NCI-H1417 (cell line): ENCODE data around the gene RCOR1.
"Not testable (repeated sequence)": the region's sequence is repeated elsewhere in the genome, so short reads cannot be mapped to it uniquely, and the experiment has no call there.

ENCODE experiments used
- DNase-seq, 3 experiments: peaks; one replicate each; lab custom pipeline; 2025; lab: John Stamatoyannopoulos, UW

Gene RCOR1

GRCh38 chr14:102750376-102750775, 157.9 kb downstream of the RCOR1 start:
- no peak for DNase-seq

GRCh38 chr14:102751088-102751487, 158.6 kb downstream of the RCOR1 start:
- DNase-seq, result peak in 1 of 3 experiments; percentile 44

- no peak for DNase-seq
These were observed 159.9 kb downstream of the RCOR1 start for GRCh38 chr14:102752239-102752847.

GRCh38 chr14:102754370-102755262, 162.2 kb downstream of the RCOR1 start:
- no peak for DNase-seq

- DNase-seq, result no peak
These were observed 165.2 kb downstream of the RCOR1 start for GRCh38 chr14:102757646-102758045.

- DNase-seq, result no peak
These were observed 165.6 kb downstream of the RCOR1 start for GRCh38 chr14:102758087-102758486.

- DNase-seq, result peak in 2 of 3 experiments; percentile 19 to 51
These were observed 167.2 kb downstream of the RCOR1 start for GRCh38 chr14:102759456-102760187.

GRCh38 chr14:102760496-102761193, 168.2 kb downstream of the RCOR1 start:
- peak in 1 of 3 experiments; percentile 23 for DNase-seq

GRCh38 chr14:102761206-102761605, 168.8 kb downstream of the RCOR1 start:
- no peak for DNase-seq

- DNase-seq, result peak in 1 of 3 experiments; percentile 14
These were observed 171.8 kb downstream of the RCOR1 start for GRCh38 chr14:102764220-102764671.

- DNase-seq, result not testable (repeated sequence)
These were observed 173.3 kb downstream of the RCOR1 start for GRCh38 chr14:102765770-102766169.

GRCh38 chr14:102768223-102769048, 176.0 kb downstream of the RCOR1 start:
- no peak for DNase-seq

- DNase-seq, result no peak
These were observed 176.5 kb downstream of the RCOR1 start for GRCh38 chr14:102769049-102769327.

- no peak for DNase-seq
These were observed 178.0 kb downstream of the RCOR1 start for GRCh38 chr14:102770147-102771123.

GRCh38 chr14:102771144-102771543, 178.7 kb downstream of the RCOR1 start:
- DNase-seq, result no peak

GRCh38 chr14:102772781-102773570, 180.5 kb downstream of the RCOR1 start:
- DNase-seq, result peak in 2 of 3 experiments; percentile 8 to 50

GRCh38 chr14:102774391-102775153, 182.1 kb downstream of the RCOR1 start:
- peak; percentile 36 to 71 (median 54) for DNase-seq
